Thyroid gland (tissue), 4 donors: ENCODE results near the gene SMIM12. TPM values are rescaled to one million over a fixed set of nuclear protein-coding genes. Genes with fewer than 3 reads are reported as not detected.

Experiments used
- DNase-seq, 2 donors: peaks; one replicate each; pipeline ENCODE4 v3.0.0-alpha.2; 2019
- H3K27ac ChIP-seq, 3 donors: fragments of 200-600 bp; sonication (generic); 1 replicate in 2 of 3; 2 replicates in 1 of 3; pipeline ENCODE4 v1.5.1; 2016 to 2019; ENCODE audit warnings: mild to moderate bottlenecking in 1 of 3, moderate library complexity in 1 of 3
- H3K27me3 ChIP-seq: fragments of 200-600 bp; sonication (generic); one replicate; pipeline ENCODE4 v1.5.1; 2019
- H3K36me3 ChIP-seq, 2 donors: fragments of 200-600 bp; sonication (generic); one replicate each; pipeline ENCODE4 v1.5.1; 2016 to 2019
- H3K4me1 ChIP-seq, 2 donors: fragments of 200-600 bp; sonication (generic); one replicate each; pipeline ENCODE4 v1.5.1; 2017 to 2019
- H3K4me3 ChIP-seq, 3 donors: fragments of 200-600 bp; sonication (generic); replicated peaks in 1 of 3; 1 replicate in 2 of 3; 2 replicates in 1 of 3; pipeline ENCODE4 v1.5.1; 2016; ENCODE audit warnings: mild to moderate bottlenecking in 1 of 3
- H3K9me3 ChIP-seq: fragments of 200-600 bp; sonication (generic); one replicate; pipeline ENCODE4 v1.5.1; 2017
- CTCF ChIP-seq, 6 experiments: fragments of 200-600 bp in 3 of 6; fragments of 450-650 bp in 3 of 6; sonication (generic) in 3 of 6; IDR thresholded peaks; one replicate each; pipeline ENCODE4 v1.5.1; 2016 to 2019; ENCODE audit warnings: antibody characterized with exemption in 6 of 6, mild to moderate bottlenecking in 2 of 6, inconsistent platforms in 1 of 6, moderate library complexity in 1 of 6
- POLR2A ChIP-seq, 2 donors: fragments of 450-650 bp; IDR thresholded peaks; one replicate each; pipeline ENCODE4 v1.6.1; 2017; ENCODE audit warnings: antibody characterized with exemption in 2 of 2, mild to moderate bottlenecking in 2 of 2, moderate library complexity in 1 of 2
- WGBS, 2 donors: methylation state at CpG; one replicate each; pipeline ENCODE4 v1.1.5; 2017; 5-methylcytosine and 5-hydroxymethylcytosine counted together
- intact Hi-C: fragments of 100-400 bp; cut with DNase I; formaldehyde crosslinking; loops from one replicate; pipeline ENCODE4 v1.15.1; 2023
- total RNA-seq, 4 donors: library from RNA; depleted of rRNA; stranded (reverse); fragments of >200 nt; gene quantifications; one replicate each; pipeline ENCODE4 v1.2.3, GENCODE V29; 2016

Gene SMIM12
- total RNA-seq, 4 donors from 2014 or later: 26.5 to 32.8 (median 29.8) TPM

GRCh38 chr1:34874296-34874952 lies 14.9 kb upstream of the SMIM12 start:
- no peak for DNase-seq
- Histone ChIP-seq H3K27ac (no peak overlapping the region), H3K36me3 (no peaks in the 10 kb centered on the region), H3K9me3 (no peaks in the 10 kb centered on the region), H3K4me3 (no peak overlapping the region), H3K27me3 (no peaks in the 10 kb centered on the region), H3K4me1 (no peaks in the 10 kb centered on the region)
- intact Hi-C loops: no loop called here
- WGBS, 2 donors: 70 to 77% methylated on average over 4 of the region's 4 CpGs
- TF ChIP-seq POLR2A (IDR thresholded peaks at IDR 0.05): no peak
- no peak for TF ChIP-seq CTCF (IDR thresholded peaks at IDR 0.05)

- TF ChIP-seq CTCF (IDR thresholded peaks at IDR 0.05) (no peak), POLR2A (IDR thresholded peaks at IDR 0.05) (no peak)
- intact Hi-C loops: no loop called here
- Histone ChIP-seq H3K9me3 (no peaks in the 10 kb centered on the region), H3K4me1 (no peaks in the 10 kb centered on the region), H3K4me3 (no peak overlapping the region), H3K27ac (no peak overlapping the region), H3K27me3 (no peaks in the 10 kb centered on the region), H3K36me3 (no peaks in the 10 kb centered on the region)
- WGBS, 2 donors: 83 to 95% methylated on average over 4 of the region's 4 CpGs
- no peak for DNase-seq
Observed at GRCh38 chr1:34872133-34872503, 12.6 kb upstream of the SMIM12 start.

GRCh38 chr1:34871443-34872132 lies 12.0 kb upstream of the SMIM12 start:
- TF ChIP-seq POLR2A (IDR thresholded peaks at IDR 0.05) (no peak), CTCF (IDR thresholded peaks at IDR 0.05) (no peak)
- intact Hi-C loops: no loop called here
- WGBS, 2 donors: 57 to 59% methylated on average over 17 of the region's 17 CpGs
- Histone ChIP-seq H3K4me3 (no peak overlapping the region), H3K36me3 (no peaks in the 10 kb centered on the region), H3K27me3 (no peaks in the 10 kb centered on the region), H3K27ac (no peak overlapping the region), H3K4me1 (peaks cover 0 to 4% of the 10 kb centered on the region in 2 donors), H3K9me3 (no peaks in the 10 kb centered on the region)
- DNase-seq: peak; percentile 24 to 32

- whole genome bisulfite sequencing, 2 donors: 39 to 56% methylated on average over 2 of the region's 2 CpGs
Observed at GRCh38 chr1:34870395-34870794, 10.8 kb upstream of the SMIM12 start.

More at GRCh38 chr1:34870395-34870794, 10.8 kb upstream of the SMIM12 start:
- no peak for DNase-seq
- no peaks in the 10 kb centered on the region for H3K9me3 ChIP-seq
- TF ChIP-seq CTCF (IDR thresholded peaks at IDR 0.05) (no peak), POLR2A (IDR thresholded peaks at IDR 0.05) (no peak)
- intact Hi-C loops: no loop called here
- H3K4me3 ChIP-seq: no peak overlapping the region
- H3K4me1 ChIP-seq: peaks cover 6 to 9% of the 10 kb centered on the region in 2 donors
- no peaks in the 10 kb centered on the region for H3K27me3 ChIP-seq
- no peak overlapping the region for H3K27ac ChIP-seq
- no peaks in the 10 kb centered on the region for H3K36me3 ChIP-seq
